Stimulated activated CD8-positive, alpha-beta memory T cell treated with anti-CD3 and anti-CD28 coated beads, Interleukin-15, amount 100 ng/mL, for 1 hour (primary cell): ENCODE measurements around the gene UBB.

Experiments
- DNase-seq: peaks from one replicate; pipeline ENCODE4 v3.0.0-alpha.2; 2020; ENCODE audit warnings: low read depth

The UBB gene

DNA sequence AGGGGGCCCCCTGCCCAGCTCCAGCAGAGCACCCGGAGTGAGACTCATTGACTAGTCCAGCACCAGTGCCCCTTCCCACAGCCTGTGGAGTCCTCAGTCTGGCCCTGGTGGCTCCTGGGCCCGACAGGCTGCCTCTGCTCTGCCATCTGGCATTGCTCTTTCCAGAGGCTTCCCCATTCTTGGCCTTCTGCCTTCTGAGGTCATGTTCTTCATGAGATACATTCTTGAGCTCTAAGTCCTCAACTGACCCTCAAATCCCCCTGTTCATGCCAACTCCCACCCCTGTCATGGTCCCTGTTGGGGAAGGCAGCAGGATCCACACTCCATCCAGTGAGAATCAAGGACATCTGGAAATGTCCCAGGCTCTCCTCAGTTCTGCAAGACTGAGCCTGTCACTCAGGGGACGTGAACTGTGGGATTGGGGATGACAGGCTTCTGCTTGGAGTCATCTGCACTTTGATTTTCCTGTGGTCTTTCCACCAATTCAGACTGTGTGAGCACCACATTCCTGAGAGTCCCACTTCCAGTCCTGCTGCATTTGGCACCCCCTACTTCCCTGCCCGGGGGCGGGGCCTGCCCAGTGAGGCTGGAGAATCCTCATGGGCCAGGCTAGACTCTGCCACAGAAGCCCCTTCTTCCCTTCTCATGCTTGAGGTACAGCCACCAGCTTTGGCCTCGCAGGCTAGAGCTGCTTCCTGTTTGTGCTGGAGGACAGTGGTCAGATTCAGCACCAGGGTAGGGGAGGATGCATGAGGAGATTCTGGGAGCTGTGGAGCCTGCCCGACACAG, 37.2 kb downstream of the UBB start:
- DNase-seq, result no peak

DNA sequence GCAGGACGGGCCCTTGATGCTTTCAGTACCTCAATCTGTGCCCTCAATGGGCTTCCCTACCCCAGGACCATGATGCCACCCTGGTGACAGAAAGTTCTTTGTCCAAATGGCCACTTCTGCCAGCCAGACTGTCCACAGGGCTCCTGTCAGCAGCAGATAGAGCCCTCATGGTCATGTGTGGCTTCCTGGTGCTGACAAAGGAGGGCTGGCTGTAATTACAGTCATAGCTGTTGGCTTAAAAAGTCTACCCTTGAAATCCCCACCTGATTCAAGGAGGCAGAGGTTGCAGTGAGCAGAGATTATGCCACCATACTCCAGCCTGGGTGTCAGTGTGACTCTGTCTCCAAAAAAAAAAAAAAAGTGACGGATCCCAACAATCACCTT, 37.8 kb downstream of the UBB start:
- DNase-seq, result no peak

DNA sequence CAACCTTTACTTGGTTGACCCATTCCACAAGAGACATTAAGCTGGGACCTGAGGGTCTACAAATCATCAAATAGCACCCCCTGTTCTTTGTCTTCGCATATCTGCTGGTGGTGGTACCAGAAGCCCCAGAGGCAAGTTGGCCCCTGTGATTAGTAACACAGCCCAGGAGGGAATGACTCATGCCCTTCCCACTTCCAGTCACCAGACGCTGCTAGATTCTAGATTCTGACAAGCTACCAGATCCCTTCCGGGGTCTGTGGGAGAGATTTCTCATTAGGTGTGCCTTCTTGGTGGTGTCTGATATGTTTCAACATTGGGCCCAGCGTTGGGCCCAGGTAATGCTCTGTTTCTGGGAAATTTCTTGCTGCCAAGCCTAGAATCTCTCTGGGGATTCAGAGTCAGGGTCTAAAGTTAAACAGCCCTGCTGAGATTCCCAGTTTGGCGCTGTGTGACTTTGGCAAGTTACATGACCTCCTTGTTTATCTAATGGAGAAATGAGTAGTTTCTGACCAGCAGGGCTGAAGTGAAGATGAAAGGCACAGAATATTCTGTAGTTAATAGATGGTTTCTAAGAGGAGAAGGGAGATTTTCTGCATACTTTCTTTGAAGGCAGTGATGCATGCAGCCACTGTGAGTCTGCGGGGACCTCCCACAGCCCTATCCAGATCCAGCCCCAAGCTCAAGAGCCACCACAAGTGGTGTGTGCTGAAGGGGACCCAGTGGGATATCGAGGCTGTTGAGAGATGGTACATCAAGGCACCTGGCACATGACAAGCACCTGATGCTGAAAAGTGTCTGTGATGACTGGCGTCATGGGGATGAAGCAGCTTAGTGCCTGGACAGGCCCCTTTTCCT, 38.4 kb downstream of the UBB start:
- DNase-seq, result peak; percentile 38

DNA sequence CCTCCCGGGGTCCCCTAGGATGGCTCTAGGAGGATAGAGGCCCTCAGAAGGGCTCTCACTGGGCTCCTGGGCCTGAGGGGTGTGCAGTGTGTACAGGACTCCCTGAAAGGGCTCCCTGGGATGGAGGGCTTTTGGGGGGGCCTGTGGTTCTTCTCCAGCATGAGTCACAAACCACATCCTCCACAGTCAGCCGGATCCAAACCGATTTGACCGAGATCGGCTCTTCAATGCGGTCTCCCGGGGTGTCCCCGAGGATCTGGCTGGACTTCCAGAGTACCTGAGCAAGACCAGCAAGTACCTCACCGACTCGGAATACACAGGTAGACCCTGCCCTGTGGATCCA, 39.0 kb downstream of the UBB start:
- peak; percentile 29 for DNase-seq

DNA sequence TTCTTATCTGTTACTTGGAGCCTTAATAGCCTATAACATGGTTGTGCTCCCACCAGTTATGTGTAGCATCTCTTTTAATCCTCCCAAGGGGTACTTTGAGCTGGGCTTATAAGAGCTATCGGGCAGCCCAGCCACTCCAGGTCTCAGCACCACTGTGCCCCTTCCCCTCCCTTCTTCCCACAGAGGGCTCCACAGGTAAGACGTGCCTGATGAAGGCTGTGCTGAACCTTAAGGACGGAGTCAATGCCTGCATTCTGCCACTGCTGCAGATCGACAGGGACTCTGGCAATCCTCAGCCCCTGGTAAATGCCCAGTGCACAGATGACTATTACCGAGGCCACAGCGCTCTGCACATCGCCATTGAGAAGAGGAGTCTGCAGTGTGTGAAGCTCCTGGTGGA, 41.5 kb downstream of the UBB start:
- DNase-seq, result no peak

DNA sequence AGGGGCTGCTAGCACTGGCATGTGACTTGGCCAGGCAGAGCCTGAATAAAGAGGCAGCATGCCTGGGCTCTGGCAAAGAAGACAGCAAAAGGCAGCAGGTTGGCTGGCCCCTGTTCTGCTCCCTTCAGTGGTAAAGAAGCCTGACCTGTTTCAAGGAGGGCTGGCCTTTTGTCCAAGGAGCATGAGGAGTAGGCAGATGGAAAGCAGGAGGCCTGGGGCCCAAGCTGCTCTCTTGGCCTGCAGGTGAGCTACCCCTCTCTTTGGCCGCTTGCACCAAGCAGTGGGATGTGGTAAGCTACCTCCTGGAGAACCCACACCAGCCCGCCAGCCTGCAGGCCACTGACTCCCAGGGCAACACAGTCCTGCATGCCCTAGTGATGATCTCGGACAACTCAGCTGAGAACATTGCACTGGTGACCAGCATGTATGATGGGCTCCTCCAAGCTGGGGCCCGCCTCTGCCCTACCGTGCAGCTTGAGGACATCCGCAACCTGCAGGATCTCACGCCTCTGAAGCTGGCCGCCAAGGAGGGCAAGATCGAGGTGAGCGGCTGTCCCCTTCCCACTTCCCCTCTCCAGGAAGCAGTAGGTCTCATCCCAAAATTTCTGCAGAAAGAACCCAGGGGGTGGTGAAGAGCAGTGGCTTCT, 42.5 kb downstream of the UBB start:
- DNase-seq, result no peak

DNA sequence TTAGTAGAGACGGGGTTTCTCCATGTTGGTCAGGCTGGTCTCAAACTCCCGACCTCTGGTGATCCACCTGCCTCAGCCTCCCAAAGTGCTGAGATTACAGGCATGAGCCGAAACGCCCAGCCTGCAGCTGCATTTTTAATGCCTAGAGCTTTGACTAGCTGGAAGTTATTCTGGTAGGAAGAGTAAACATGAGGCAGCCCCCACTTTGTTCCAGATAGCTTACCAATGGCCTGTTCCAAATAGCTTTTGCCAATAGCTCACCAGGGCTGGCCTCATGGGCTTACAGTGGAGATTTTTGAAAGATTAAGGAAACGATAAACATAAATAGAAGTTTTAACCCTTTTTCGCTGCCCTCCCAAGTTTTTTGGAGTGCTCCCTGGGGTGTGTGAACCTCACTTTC, 44.3 kb downstream of the UBB start:
- DNase-seq, result no peak

DNA sequence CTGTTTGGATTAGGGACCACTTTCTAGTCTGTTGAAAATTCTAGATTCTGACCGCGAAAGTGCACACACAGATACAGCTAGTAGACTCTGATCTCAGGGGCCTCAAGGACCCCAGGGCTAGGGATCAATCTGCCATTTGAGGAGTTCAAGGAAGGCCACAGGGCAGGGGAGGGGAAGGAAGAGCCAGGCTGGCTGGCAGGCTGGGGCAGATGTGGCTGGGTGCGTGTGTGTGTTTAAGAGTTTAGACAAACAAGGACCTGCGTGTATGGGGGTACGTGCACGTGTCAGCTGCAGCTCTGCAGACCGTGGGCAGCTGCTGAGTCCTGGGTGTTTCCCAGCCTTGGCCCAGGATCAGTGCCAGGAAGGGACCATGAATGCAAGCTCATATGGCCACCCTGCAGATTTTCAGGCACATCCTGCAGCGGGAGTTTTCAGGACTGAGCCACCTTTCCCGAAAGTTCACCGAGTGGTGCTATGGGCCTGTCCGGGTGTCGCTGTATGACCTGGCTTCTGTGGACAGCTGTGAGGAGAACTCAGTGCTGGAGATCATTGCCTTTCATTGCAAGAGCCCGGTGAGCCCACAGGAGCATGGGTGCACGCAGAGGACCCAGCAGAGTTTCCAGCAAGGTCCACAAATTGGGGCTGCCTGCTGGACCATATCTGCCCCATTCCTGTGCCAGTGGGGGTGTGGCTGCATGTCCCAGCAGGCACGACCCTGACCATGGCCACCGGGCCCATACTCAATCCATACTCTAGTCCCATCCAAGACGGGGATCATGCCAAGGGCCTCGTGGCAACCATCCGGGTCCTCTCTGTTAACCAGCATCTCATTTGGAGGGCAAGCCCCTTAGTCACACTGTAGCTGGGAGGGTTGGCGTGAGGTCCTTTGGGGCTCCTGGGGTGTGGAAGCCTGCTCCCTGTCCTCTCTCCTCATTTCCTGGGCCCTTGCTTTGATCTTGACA, 45.1 kb downstream of the UBB start:
- no peak for DNase-seq

DNA sequence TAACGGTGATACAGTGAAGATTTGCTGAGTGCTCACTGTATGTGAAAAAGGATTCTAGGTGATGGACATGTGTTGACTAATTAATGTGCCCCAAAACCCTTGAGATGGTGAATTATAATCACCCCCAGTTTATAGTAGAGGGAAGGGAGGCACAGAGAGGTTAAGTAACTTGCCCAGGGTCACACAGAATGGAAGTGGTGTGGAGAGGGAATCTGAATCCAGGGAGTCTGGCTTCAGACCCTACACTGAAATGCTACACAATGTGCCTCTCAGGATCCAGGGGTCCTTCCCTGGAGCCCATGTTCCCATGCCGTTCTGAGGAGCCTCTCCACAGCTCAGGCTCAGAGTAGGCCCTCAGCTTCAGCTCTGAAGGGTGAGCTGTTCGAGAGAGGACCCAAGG, 46.1 kb downstream of the UBB start:
- no peak for DNase-seq

DNA sequence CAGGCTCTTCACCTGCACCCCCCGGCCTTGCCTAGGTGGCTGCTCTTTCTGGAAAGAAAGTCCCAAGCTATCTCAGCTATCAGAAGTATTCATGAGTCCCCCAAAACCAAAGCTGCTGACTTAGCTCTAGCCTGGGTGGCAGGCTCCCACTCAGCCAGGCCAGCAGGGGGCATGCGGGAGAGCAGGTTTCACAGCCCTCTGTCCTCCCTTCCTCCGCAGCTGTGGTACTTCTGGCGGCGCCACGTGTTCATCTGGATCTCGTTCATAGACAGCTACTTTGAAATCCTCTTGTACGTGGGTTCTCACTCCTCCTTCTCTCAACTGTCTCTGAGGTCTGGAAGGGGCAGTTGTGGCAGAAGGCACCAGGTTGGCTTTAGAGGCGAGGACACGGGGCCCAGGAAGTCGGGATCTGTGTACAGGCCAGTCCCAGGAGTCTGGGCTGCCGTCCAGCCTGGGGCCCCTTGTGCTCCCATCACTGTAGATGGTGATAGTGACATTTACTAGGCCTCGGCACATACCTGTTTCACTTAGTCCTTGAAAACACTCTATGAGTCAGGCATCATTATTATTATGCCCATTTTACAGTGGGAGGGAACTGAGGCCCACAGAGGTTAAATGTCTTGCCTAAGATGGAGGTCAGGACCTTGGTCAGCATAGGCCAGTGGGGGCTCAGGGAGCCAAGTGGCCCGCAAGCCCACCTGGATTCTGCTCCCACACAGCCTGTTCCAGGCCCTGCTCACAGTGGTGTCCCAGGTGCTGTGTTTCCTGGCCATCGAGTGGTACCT, 47.4 kb downstream of the UBB start:
- no peak for DNase-seq

DNA sequence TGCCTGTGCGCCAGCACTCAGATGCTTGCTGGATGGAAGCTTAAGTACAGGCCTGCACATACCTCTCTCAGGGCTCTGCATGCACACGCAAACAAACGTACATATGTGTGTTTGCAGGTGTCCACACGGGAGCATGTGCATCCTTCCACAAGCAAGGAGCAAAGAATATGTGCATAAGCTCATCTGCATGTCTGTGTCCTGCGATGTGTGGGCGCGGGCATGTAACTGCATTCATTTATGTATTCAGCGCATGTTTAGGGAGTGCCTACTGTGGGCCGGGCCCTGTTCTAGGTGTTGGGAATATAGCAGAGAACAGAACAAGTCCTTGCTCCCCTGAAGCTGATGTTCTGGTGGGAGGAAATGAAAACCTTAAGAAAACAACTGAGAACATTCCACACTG, 48.2 kb downstream of the UBB start:
- DNase-seq, result no peak

DNA sequence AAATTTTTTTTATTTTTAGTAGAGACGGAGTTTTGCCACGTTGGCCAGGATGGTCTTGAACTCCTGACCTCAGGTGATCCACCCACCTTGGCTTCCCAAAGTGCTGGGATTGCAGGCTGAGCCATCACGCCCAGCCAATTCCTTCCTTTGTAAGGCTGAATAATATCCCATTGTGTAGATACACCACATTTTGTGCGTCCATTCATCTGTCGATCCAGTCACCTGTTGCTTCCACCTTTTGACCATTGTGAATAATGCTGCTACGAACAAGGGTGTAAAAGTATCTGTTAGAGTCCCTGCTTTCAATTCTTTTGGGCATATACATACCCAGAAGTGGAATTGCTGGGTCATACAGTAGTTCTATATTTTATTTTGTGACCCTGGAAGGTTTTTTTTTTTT, 49.8 kb downstream of the UBB start:
- DNase-seq, result no peak

DNA sequence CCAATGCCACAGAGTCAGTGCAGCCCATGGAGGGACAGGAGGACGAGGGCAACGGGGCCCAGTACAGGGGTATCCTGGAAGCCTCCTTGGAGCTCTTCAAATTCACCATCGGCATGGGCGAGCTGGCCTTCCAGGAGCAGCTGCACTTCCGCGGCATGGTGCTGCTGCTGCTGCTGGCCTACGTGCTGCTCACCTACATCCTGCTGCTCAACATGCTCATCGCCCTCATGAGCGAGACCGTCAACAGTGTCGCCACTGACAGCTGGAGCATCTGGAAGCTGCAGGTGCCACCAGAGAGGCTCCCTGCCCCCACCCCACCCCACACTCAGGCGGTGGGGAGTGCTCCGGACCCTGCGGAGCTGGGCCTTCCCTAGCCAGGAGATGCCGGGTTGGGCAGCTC, 51.1 kb downstream of the UBB start:
- DNase-seq, result no peak
